Medulla oblongata (tissue), 1 donor: ENCODE data around the gene HDAC4.
A peak's percentile ranks its signal among the peaks of the same experiment; 100 is the strongest.

Experiments
- DNase-seq: peaks from one replicate; pipeline ENCODE4 v3.0.0-alpha.2; 2015; ENCODE audit errors: extremely low spot score

HDAC4 gene

DNA sequence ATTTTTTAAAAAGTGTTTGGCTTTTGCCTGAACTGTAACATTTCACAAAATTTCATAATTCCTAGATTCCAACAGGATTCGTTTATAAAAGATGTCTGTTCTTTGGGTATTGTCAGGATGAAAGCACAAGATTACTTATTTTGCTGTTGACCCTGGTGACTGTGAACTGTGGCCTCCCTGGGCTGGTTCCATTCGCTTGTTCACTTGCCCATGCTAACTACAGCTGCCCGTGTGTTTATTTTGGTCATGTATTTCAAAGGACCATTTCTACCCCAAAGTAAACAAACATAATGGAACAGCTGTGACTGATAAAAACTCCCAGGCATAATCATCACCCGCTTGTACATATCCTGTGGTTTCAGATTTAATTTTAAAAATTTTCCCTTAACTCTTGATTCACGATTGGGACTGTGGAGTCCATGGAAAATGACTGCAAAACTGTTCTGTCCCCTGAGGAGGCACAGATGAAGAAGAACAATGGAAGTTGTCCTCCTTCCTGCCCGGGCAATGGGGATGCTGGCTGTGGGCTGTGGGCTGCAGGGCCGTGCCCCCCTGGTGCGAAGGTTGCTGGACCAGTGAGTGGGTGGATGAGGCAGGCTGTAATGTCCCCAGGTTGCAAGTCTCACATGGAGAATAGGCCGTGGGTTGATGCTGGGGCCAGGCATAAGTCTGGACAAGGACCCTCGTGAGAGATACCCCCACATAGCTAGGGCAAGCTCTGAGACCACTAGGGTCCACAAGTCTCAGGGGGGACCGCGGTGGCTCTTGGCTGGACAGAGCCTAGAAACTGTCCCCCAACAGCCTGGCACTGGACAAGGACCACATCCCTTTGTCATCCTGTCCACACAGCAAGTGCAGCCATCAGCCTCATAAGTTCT is 28.9 kb upstream of the HDAC4 start:
- no peak for DNase-seq

DNA sequence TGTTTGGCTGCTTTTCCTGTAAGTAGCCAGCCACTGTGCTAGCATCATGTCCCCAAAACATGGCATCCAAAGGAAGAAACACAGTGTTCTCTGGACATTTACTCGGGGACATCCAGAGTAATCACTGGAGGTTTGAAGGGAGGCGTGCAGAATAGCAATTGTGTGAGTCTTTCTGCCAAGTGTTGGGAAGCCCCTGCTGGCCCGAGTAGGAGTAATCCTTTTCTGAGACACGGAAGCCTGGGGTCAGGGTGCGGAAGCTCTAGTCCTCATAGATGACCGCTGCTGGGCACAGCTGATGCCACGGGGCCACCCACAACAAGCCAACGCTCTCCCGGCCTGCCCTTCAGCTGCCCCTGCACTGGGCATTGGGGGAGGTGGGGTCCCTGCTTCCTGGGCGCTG is 24.8 kb upstream of the HDAC4 start:
- no peak for DNase-seq

DNA sequence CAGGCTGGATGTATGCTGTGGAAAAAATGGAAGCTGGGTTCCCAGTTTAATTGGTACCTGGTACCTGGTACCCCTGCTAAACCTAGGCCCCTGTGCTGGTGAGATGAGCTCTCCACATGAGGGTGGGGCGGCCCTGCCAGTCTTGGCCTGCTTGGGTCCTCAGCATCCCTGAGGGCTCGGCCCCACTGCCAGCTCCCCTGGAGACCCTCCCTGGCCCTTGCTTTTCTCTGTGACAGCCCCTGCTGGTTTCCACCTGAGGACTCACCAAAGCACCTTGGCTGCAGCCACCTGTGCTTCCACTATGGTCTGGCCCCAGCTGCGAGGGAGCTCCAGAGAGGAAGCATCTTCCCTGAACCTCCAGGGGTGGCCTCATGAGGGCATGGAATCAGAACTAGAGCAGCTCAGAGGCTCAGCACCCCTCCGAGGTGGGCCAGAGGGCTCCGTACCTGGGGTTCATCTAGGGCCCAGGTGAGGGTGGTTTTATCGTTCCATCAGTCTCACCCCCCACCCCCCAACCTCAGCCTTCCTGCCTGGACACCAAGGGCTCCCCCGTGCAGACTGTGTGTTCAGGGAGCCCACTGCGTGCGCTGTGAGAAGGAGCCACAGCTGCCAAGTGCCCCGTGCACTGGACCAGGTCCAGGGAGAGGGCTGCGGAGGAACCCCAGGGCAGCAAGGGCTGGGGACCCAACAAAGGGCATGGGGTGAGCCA is 23.7 kb upstream of the HDAC4 start:
- no peak for DNase-seq

DNA sequence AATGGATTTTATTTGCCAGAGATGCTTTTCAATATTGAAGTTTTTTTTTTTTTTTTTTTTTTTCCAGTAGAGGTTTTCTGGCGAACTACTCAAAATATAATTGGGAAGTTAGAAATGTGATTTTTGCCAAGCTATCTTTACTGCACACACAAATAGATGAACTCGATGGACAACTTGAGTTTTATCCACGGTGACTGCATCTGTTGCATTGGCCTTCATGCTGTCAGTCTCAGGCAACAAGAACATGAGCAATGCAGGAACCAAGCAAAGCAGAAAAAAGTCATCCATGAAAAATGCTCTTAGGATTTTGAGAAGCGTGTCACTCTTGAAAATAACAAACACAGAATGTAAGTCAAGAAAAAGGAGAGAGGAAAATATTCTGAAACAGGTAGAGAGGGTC is 22.7 kb upstream of the HDAC4 start:
- DNase-seq, result no peak

DNA sequence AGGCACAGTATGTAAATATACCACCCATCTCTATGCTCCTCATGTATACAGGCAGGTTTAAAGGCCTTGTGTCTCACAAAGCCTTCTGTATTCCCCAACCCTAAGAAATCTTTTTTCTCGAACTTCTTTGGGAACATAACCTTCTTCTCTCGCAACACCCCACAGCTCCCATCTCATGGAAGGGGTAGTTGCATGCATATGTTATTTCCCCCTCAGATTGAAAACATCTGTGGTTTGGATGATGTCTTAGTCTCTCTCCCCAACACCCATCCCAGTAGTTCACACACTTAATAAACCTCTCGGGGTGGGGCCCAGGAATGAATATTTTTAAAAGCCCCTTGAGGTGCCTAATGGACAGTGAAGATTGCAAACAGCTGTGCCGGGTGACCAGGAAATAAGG is 21.0 kb upstream of the HDAC4 start:
- DNase-seq, result no peak

DNA sequence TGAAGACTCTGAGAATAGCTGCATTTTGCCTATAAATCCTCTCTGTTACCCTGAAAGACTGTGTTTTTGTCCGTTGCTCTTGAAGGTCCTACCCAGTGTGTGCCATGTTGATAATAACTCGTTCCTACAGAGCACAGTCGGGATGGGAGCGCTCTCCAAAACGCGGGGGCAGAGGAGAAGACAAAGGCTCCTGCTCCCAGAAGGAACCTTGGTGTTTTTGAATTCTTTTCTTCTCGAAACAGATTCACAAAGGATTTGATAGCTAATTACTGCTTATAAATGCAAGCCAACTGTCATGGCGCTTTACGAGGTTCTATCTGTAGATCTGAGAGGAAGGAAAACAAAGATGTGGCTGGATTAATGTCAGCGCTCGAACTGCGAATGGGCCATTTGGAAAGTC is 19.3 kb upstream of the HDAC4 start:
- DNase-seq, result no peak

DNA sequence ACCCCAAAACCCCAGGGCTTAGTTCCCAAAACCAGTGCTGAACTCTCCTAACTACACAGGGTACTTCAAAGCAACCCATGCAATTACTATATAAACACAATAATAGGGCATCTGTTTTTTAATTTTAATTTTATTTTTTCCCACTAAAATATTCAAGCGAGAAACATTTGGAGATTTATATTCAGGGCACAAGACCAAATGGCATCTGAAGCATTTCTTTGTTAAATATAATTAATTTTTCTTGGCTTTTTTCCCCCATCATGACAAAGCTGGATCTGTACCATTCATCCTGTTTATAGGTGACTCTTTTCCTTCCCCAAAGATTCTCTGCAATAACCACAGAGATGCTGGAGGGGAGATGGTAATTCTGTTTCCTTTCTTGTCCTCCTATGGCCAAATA is 18.1 kb upstream of the HDAC4 start:
- DNase-seq, result no peak

DNA sequence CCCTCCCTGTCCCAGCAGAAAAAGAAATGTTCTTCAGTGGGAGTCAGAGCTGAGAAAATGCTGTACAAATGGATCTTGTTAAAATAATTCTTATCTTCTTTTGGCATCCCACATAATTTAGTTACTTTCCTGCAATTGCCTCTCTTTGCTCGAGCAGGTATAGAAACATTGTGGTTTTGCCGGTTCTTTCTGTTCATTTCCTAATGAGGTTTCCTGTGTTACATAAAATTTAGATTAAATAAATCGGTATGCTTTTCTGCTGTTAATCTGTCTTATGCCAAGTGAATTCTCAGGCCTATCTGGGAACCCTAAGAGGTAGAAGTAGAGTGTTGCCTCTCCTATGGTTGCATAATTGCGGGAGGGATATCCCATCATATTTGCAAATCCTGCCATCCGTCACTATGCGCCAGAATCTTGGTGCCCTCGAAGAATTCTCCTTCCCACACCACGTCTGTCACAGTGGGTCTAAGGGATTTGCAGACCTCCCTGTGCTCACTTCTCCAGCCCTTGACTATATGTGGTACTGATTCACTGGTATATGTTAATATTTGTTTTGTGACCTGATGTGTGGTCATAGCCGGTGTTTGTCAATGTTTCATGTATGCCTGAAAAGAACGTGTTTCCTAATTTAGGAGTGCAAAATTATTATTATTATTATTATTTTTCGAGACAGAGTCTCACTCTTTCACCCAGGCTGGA is 12.2 kb upstream of the HDAC4 start:
- DNase-seq, result no peak

DNA sequence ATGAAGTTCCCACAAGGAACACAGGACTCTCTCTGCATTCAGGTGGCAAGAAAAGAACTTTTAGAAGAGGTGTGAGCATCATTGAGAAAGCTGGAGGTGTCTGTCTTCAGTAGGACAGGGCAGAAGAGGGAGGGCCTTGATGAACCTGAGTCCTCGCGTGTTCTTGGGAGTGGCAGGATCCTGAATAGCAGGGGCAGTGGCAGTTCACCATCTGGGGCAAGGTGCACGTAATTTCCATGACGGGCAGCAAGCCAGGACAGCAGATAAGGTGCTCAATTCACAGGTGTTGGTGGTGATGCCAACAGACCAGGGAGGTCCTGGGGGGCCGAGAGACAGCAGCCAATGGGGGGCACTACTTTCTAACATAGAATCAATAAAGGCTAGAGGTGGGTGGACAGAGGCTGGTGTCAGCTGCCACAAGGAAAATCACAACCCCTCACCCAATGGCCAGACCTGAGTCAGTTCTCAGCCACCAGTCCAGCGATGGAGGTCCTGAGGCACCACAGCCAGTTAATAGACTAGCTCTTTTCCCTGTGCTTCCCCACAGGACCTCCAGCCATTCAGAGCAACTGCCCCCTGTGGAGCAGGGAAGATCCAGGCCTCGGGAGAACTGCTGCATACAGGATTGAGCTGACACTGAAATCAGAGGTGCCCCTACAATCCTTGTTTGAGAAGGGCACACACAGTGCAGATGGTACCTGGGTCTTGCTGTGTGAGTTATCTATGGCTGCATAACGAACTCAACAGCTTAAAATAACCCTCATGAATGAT is 10.9 kb upstream of the HDAC4 start:
- DNase-seq, result no peak

DNA sequence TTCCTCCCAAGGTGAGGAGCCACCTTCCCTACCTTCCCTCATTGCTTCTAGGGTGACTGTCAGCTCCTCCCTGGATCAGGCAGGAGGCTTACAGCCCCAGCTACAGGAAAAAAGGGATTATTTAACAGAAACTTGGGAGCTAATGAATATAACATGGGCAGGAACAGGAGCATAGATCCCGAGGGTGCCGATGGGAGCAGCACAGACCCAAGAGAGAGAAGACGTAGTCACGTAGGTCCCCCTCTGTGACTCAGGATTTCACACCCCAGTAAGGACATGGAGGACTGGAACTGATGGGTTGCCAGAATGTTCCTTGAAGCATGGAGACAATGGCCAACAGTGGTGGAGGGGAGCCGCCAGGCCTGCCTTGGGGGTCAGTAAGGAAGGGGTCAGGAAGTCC is 10.3 kb upstream of the HDAC4 start:
- no peak for DNase-seq

DNA sequence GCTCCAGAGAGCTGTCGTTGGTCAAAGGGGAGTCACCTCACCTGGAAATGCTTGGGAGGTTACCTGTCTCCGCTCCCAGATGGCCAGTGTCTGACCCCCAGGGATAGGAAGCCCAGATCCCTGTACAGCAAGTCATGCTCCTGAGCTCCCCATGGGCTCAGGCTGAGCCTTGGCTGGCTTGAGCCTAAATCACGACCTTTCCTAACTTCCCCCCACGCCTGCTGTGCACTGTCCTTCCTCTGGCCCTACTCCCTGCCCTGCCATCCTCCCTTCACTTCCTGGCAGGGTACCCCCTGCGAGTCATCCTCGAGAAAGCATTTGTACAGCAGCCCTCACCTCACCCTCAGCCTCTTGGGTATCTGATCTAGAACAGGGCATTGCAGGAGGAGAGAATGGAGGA is 9.2 kb upstream of the HDAC4 start:
- DNase-seq, result no peak

DNA sequence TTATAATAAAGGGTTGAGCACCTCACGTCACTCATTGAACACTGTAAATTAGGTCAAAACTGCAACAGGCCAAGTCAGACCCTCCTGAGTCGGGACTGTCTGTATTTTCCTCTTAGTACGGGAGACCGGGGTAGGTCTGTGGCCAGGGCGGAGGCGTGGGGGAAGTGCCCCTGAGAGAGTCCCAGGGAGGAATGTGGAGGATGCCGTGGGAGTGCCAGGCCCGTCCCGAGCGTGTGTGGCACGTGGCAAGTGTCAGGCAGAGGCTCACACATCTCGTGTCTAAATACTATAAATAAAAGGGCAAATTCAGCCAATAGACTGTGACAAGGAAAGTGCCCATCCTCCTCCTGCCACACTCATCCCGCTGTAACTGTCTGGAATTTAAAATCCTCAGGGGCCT is 6.3 kb upstream of the HDAC4 start:
- DNase-seq, result no peak

DNA sequence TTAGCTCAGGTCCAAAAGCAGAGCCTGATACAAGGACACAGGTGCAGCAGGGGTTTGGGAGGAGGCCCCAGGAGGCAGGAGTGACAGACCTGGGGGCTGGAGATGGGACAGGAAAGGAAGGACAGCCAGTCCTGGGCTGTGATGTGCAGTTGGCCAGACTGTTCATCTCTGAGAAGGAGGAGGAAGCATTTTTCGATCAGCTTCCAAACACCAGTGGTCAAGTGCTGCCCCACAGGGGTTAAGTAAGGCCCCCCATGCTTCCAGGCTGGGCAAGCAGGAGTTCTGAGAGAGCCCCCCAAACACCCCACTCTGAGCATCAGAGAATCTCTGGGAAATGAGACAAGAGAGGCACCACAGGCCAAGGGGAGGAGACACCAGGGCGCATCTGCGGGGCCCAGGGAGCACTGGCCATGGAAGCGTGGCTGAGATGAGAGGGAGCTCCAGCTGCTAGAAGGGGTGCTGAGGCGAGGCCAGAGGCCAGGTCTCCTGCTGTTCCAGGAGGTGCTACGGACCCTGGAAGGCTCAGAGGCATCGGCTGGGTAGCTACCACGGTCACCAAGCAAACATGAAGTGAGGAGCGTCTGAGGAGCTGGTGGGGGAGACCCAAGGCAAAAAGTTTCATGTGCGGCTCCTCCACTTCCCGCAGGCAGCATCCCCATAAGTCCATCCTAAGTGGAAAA is 5.6 kb upstream of the HDAC4 start:
- no peak for DNase-seq

DNA sequence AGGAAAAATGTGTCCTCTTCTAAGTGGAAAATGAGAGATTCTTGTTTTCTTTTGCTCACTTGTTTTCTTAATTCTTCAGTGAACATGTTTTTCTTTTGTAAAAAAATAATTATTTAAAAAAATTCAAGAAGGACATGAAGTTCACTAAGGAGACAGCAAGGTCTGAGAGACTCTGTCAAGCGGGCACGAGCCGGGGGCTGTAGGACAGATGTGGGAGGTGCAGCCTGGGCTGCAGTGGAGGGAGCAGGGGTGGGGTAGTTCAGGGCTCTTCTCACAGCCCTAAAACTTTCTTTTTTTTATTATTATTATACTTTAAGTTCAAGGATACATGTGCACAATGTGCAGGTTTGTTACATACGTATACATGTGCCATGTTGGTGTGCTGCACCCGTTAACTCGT is 4.3 kb upstream of the HDAC4 start:
- DNase-seq, result no peak

DNA sequence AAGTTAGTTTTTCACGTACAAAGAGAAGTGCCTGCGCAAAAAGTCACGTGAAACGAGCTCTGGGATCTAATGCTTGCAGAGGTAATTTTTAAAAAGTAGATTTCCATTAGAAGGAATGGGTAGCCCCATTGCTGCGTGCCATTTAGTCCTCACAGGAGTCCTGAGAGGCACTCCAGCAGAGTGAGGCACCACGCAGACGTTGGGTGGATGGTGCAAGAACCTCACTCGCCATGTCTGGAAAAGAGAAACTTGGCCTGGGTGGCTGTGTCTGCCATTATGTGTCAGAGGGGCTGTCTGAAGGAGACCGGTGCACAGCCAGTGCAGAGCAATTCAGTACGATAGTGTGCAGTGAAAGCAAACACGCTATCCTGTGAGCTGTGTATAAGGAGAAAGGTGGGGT is 1.8 kb upstream of the HDAC4 start:
- no peak for DNase-seq

DNA sequence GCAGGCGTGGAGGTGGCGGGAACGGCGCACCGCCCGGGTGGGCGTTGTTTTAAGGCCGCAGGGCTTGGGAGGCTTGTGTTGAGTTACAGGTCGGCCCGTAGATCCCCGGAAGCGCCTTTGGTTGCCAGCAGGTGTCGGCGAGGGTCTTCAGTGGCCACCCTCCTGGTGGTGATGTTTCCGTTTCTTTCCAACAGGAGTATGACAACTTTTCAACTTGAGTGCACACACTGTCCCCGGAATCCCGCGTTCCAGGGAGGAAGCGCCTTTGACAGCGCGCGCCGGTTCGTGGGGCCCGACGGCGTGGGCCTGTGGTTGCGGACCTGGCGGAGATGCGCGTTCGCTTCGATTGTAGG is 1.0 kb upstream of the HDAC4 start:
- DNase-seq, result peak; percentile 69

DNA sequence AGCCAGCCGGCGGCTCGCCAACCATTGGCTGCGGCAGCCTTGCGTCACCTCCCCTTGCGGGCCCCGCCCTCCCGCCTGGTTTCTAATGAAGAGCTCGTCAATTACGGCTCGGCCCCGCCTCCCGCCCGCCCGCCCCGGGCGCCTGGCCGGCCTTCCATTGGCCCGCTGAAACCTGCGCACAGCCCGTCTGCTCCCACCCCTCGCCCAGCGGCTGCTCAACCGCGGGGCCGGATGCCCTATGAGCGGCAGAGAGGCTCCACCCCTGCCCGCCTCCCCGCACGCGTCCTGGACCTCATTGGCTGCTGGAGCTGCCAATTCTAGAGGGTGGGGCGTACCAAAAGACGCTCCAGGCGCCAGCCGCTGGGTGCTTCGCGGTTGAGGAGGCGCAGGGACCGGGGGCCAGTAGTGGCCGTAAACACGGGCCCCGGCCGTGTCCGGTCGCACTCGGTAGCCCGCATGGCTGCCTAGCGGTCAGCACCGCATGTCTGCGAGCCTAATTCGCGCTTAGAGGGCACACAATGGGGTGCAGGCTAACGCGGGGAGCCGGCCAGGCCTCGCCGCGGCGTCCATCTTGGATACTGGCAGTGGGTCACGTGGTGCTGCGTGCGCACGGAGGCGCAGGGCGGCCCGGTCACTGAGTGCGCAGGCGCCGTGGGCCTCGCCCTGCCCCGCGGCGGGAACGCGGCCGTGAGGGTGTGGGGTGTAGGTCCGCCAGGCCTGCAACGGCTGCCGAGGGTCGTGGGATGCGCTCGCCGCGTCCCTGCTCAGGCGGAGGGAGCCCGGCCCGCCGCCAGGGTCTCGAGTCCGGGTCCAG is 454 bp upstream of the HDAC4 start:
- DNase-seq, result peak; percentile 99

DNA sequence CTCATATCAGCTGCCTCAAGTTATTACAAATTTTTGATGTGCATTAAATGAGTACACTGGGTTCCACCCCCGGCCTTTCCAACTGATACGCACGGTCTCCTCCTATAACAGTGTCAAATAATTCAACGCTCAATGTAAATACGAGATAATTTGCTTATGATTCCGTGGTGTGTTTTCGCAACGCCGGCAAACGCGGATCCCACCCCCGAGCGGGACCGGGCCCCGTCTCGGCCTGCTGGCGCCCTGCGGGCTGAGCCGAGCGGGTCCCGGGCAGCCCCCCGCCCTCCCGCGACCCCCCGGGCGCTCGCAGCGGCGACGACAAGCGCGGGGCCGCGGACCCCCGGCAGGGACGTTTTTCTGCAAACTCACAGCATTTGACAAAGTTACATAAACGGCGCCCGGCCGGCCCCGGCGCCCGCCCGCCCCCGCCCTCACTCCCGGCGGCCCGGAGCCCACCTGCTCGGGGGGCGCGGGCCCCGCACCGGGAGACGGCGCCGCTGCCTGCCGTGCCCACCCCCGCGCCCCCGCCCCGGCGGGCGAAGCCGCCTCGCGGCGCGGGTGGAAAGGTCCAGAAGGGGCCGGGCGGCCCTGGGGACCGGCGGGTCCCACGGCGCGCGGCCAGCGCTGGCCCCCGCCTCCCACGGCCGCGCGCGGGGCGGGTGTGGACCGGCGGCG is 762 bp downstream of the HDAC4 start:
- DNase-seq, result peak; percentile 30

DNA sequence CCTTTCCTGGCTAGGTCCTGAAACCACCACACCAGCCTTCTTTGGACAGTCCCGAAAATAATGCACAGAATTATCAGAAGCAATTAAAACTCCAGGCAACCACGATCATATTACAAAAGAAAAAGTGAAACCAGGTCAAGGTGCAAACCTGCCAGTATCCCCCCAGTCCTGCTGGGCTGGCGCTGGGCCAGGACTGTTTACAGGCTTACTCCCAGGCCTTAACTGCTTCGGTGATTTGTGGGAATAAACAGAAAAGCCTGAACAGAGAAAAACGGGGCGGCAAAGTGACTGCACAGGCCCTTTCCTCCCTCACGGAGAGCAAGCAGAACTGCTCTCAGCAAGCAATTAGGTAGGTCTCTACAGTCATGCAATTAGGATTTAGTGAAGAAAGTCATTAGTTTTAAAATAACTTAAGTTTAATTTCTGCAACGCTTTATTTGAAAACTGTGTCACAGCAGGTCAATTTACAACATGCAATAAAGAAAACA is 1.3 kb downstream of the HDAC4 start:
- peak; percentile 44 for DNase-seq

DNA sequence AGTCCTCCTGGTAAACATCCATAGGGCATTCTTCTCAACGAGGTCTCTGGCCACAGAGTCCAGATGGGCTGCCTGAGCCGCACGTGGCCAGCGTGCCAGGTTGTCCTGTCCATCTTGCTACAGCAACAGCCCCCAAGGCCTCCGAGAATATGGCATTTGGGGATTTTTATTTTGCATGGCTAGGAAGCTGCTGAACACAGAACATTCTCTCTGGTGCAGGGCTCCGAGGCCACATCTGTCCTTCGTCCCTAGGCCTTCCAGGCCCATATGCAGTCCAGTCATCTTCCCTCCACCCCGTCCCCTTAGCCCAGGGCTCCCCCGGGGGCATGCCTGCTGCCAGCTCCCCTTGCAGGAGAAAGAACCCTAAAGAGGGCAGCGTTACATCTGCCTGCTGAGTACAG is 2.3 kb downstream of the HDAC4 start:
- peak; percentile 51 for DNase-seq
